Stomach (tissue), 4 donors: ENCODE measurements around the gene FRY.

ENCODE experiments used
- CTCF ChIP-seq, 7 experiments: fragments of 450-650 bp in 4 of 7; fragments of 200-600 bp in 3 of 7; sonication (generic) in 3 of 7; IDR thresholded peaks; one replicate each; pipeline ENCODE4 v1.5.1; 2016 to 2019; ENCODE audit warnings: antibody characterized with exemption in 7 of 7, control low read depth in 2 of 7, mild to moderate bottlenecking in 1 of 7
- EP300 ChIP-seq: sonication (generic); formaldehyde crosslinking; IDR thresholded peaks from one replicate; pipeline ENCODE4 v1.6.1; 2017; ENCODE audit warnings: antibody characterized with exemption
- POLR2A ChIP-seq, 4 donors: fragments of 450-650 bp; IDR thresholded peaks; one replicate each; pipeline ENCODE4 v1.6.1; 2016; ENCODE audit warnings: antibody characterized with exemption in 4 of 4, control low read depth in 2 of 4, mild to moderate bottlenecking in 1 of 4, moderate library complexity in 1 of 4
- POLR2AphosphoS5 ChIP-seq, 3 donors: sonication (generic); formaldehyde crosslinking; IDR thresholded peaks; one replicate each; pipeline ENCODE4 v1.6.1; 2016; ENCODE audit warnings: antibody characterized with exemption in 3 of 3

- TF ChIP-seq CTCF (IDR thresholded peaks at IDR 0.05), result no peak
- no peak for TF ChIP-seq POLR2A (IDR thresholded peaks at IDR 0.05)
- TF ChIP-seq EP300, result no peak
- TF ChIP-seq POLR2AphosphoS5 (IDR thresholded peaks at IDR 0.05), result no peak
Measured at GRCh38 chr13:32073180-32073864, 41.7 kb downstream of the FRY start.
